HFF-Myc (cell line): Measurements from ENCODE around the gene PRKAR1B.

Source experiments
- DNase-seq: peaks from one replicate; pipeline ENCODE4 v3.0.0-alpha.2; 2011; ENCODE audit warnings: low read depth; ENCODE audit errors: extremely low read depth
- H3K4me3 ChIP-seq: replicated peaks from 2 replicates; pipeline ENCODE4 v1.5.1; 2011; ENCODE audit warnings: low read depth, mild to moderate bottlenecking, control low read depth, low read length
- TF ChIP-seq, protein P1 (sequence below): IDR thresholded peaks from 2 replicates; pipeline ENCODE4 v1.5.1; 2012; ENCODE audit warnings: mild to moderate bottlenecking, low read depth, low read length, control low read depth; ENCODE audit errors: missing control alignments

Gene PRKAR1B

DNA sequence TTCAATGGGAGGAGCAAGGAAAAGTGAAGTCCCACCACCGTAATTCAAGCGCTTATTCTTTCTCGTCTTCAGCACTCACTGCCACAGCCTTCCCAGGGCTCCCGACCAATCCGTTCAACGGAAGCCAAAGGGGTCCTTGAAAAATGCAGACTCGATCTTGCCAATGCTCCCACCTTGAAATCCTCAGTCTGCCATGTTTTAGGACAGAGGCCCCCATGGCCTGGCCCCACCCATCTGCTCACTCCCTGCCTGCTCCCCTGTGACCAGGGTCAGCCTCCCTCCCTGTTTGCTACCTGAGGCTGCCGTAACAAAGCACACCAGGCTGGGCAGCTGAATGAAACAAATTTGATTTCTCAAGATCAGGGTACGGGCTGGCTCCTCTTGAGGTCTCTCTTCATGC, 3.5 kb downstream of the PRKAR1B start:
- no peak for DNase-seq
- TF ChIP-seq, protein P1, sequence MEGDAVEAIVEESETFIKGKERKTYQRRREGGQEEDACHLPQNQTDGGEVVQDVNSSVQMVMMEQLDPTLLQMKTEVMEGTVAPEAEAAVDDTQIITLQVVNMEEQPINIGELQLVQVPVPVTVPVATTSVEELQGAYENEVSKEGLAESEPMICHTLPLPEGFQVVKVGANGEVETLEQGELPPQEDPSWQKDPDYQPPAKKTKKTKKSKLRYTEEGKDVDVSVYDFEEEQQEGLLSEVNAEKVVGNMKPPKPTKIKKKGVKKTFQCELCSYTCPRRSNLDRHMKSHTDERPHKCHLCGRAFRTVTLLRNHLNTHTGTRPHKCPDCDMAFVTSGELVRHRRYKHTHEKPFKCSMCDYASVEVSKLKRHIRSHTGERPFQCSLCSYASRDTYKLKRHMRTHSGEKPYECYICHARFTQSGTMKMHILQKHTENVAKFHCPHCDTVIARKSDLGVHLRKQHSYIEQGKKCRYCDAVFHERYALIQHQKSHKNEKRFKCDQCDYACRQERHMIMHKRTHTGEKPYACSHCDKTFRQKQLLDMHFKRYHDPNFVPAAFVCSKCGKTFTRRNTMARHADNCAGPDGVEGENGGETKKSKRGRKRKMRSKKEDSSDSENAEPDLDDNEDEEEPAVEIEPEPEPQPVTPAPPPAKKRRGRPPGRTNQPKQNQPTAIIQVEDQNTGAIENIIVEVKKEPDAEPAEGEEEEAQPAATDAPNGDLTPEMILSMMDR = no peak
- H3K4me3 ChIP-seq = no peak overlapping the region

DNA sequence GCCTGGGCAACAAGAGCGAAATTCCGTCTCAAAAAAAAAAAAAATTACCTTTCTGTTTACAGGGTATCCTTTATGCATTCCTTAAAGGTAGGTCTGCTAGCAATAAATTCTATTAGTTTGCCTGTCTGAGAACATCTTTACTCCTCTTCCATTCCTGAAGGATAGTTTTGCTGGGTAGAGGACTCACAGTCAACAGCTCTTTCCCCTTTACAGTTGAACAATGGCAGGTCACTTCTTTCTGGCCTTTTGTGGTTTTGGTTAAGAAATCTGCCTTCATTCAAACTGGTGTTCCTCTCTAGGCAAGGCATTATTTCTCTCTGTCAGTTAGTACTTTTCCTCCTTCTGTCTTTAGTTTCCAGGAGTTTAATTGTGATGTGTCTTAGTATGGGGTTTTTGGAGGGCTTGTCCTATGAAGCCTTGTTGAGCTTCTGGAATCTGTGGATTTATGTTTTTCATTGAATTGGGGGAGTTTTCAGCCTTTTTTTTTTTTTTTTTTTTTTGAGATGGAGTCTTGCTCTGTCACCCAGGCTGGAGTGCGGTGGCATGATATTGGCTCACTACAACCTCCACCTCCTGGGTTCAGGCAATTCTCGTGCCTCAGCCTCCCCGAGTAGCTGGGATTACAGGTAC, 5.3 kb downstream of the PRKAR1B start:
- TF ChIP-seq, protein P1 = no peak
- no peak overlapping the region for H3K4me3 ChIP-seq
- no peak for DNase-seq

DNA sequence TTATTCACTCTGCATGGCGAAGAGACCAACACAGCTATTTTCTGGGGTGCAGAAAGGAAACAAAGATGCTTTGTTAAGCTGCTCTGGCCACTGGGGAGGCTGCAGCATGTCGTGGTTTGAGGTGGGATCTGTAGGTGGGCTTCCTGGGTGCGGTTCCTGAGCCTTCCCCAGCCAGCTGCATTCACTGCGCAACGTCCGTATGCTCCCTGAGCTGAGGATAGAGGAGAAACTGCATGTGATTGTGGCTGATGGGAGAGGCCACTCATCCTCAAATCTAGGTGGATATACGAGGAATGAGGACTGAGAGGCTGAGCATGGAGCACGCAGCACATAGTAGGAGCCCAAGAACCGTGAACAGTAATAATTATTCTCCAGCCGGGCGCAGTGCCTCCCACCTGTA, 10.4 kb downstream of the PRKAR1B start:
- no peak for DNase-seq
- H3K4me3 ChIP-seq = no peak overlapping the region
- TF ChIP-seq, protein P1 = no peak

DNA sequence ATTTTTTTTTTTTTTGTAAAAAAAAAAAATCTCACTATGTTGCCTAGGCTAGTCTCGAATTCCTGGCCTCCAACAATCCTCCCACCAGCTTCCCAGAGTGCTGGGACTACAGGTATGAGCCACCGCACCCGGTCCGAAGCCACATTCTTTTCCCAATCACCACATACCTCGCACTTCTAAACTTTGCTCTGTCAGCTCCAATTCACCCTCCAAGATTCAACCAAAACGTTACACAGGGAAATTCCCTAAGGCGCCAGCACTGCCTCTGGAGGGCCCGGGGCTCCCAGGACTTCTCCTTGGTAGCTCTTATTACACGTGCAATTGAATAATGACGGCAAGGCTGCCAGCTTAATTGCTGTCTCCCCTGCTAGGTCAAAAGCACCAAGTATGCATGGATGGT, 10.9 kb downstream of the PRKAR1B start:
- DNase-seq = no peak
- TF ChIP-seq, protein P1 = no peak
- no peak overlapping the region for H3K4me3 ChIP-seq

DNA sequence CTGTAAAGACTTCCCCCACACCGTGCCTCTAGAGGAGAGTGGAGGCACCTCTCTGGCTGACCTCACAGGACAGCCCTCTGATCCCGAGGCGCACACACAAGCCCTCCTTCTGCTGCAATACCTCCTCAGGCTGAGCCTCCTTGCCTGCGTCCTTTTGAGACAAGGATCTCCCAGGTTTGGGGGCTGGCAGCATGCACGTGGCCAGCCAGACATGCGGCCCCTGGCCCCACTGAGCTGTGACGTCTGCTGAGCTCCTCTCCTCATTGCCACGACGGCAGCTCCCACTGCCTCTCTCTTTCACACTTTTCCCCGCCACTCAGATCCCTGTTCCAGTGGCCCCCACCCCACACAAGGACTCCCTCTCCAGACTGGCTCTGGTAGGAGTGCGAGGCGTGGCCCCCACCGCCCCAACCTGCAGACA, 12.8 kb downstream of the PRKAR1B start:
- DNase-seq = no peak
- TF ChIP-seq, protein P1 = no peak
- H3K4me3 ChIP-seq = no peak overlapping the region

DNA sequence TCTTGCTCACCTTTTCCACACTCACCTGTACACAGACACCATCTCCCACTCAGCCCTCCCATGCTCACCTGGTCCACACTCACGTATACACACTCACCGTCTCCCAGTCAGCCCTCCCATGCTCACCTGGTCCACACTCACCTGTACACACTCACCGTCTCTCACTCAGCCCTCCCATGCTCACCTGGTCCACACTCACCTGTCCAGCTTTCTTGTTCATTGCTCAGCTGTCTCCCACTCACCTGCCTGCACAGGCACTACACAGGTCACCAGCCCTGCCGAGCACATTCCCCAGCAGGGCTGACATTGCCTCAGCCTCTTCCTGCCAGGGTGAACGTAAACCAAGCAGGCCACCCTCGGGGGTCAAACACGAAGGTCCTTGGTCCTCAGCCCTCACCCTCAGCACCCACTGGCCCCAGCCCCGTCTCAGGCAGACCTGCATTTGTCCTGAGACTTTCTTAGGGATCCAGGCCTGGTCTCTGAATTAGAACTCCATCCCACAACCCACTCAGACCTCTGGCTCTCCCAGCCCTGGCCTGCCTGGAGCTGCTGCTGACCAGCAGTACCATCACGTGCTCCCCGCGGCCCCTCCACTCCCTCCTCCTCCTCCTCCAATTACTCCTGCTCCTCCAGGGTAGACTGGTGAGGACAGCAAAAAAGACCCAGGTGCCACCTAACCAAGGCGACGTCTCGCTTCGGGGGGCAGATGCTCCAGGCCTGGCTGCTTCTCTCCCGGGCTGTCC, 13.4 kb downstream of the PRKAR1B start:
- DNase-seq = no peak
- H3K4me3 ChIP-seq = no peak overlapping the region
- TF ChIP-seq, protein P1 = no peak

DNA sequence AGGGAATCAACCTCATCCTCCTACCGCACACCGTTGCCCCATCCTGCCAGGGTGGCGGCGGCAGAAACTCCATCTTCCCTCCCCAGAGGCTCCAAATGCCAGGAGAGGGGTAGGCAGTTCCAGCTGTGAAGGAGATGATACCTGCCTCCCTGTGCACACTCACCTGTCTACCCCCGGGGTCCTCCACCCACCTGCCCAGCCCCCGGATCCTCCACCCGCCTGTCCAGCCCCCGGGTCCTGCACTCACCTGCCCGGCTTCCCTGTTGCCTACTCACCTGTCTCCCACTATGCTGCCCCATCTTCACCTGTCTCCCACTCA, 14.0 kb downstream of the PRKAR1B start:
- no peak overlapping the region for H3K4me3 ChIP-seq
- TF ChIP-seq, protein P1 = no peak
- no peak for DNase-seq
